ENCODE results near the gene ETS1. TPM values are rescaled to one million over a fixed set of nuclear protein-coding genes. Genes with fewer than 3 reads are reported as not detected.

Gene ETS1
- total RNA-seq, 1 experiment from 2014 or later: 3.7 TPM

GRCh38 chr11:128632141-128632791 lies 44.9 kb upstream of the ETS1 start:
- DNase-seq (ENCODE audit: low spot score): peak; percentile 50
- intact Hi-C loops (cut with micrococcal nuclease; ENCODE audit: unreplicated experiment): loop anchor here (10.0 kb wide), 1 partner anchor 203 kb away; no protein-coding TSS in a partner anchor
- Histone ChIP-seq H3K27ac (ENCODE audit: low read depth, low read length, poor library complexity, severe bottlenecking) (no peak overlapping the region), H3K4me3 (ENCODE audit: low read depth, low read length, poor library complexity, severe bottlenecking) (no peak overlapping the region), H3K9me3 (ENCODE audit: low read depth, low read length, poor library complexity, severe bottlenecking) (no peaks in the 10 kb centered on the region), H3K4me1 (ENCODE audit: insufficient read depth, low read length, poor library complexity, severe bottlenecking) (no peaks in the 10 kb centered on the region), H3K36me3 (ENCODE audit: insufficient read depth, low read length, poor library complexity, severe bottlenecking) (no peaks in the 10 kb centered on the region), H3K27me3 (replicated peaks; ENCODE audit: insufficient read depth, low read depth, low read length, poor library complexity) (peaks cover 32% of the 10 kb centered on the region)
- BruUV-seq (replicated peaks): no TSS peak
- TF ChIP-seq CTCF (conservative IDR thresholded peaks at IDR 0.05; ENCODE audit: low read depth, low read length) (peak; percentile 59), EZH2 (IDR thresholded peaks at IDR 0.05; ENCODE audit: borderline replicate concordance, low read depth, low read length, poor library complexity, severe bottlenecking) (no peak)
- ChIA-PET POLR2A (ENCODE audit: low non-redundant PET) (no interaction called here), CTCF (interaction anchor here (0.6 to 3.0 kb wide), 7 partner anchors 22 to 475 kb away, joined by 3 to 25 read pairs (median 5); no protein-coding TSS in a partner anchor)

- Histone ChIP-seq H3K27me3 (replicated peaks; ENCODE audit: insufficient read depth, low read depth, low read length, poor library complexity) (peaks cover 35% of the 10 kb centered on the region), H3K4me1 (ENCODE audit: insufficient read depth, low read length, poor library complexity, severe bottlenecking) (no peaks in the 10 kb centered on the region), H3K4me3 (ENCODE audit: low read depth, low read length, poor library complexity, severe bottlenecking) (no peak overlapping the region), H3K27ac (ENCODE audit: low read depth, low read length, poor library complexity, severe bottlenecking) (no peak overlapping the region), H3K9me3 (ENCODE audit: low read depth, low read length, poor library complexity, severe bottlenecking) (no peaks in the 10 kb centered on the region), H3K36me3 (ENCODE audit: insufficient read depth, low read length, poor library complexity, severe bottlenecking) (no peaks in the 10 kb centered on the region)
- CTCF ChIA-PET: interaction anchor here (1.0 to 3.0 kb wide), 4 partner anchors 11 to 473 kb away, joined by 3 to 25 read pairs (median 8); no protein-coding TSS in a partner anchor
- TF ChIP-seq EZH2 (IDR thresholded peaks at IDR 0.05; ENCODE audit: borderline replicate concordance, low read depth, low read length, poor library complexity, severe bottlenecking): no peak
- TF ChIP-seq CTCF (conservative IDR thresholded peaks at IDR 0.05; ENCODE audit: low read depth, low read length): peak; percentile 96
- POLR2A ChIA-PET (ENCODE audit: low non-redundant PET): no interaction called here
- no TSS peak for BruUV-seq (replicated peaks)
- DNase-seq (ENCODE audit: low spot score): peak; percentile 85
- intact Hi-C loops (cut with micrococcal nuclease; ENCODE audit: unreplicated experiment): loop anchor here (1.0 to 10.0 kb wide), 5 partner anchors 74 to 600 kb away; no protein-coding TSS in a partner anchor
Observed at GRCh38 chr11:128630367-128631230, 43.2 kb upstream of the ETS1 start.

- DNase-seq (ENCODE audit: low spot score): no peak
- ChIA-PET CTCF (interaction anchor here (1.0 to 3.0 kb wide), 4 partner anchors 10 to 472 kb away, joined by 3 to 25 read pairs (median 8); no protein-coding TSS in a partner anchor), POLR2A (ENCODE audit: low non-redundant PET) (no interaction called here)
- no peak for TF ChIP-seq CTCF (conservative IDR thresholded peaks at IDR 0.05; ENCODE audit: low read depth, low read length)
- TF ChIP-seq EZH2 (IDR thresholded peaks at IDR 0.05; ENCODE audit: borderline replicate concordance, low read depth, low read length, poor library complexity, severe bottlenecking): no peak
- intact Hi-C loops (cut with micrococcal nuclease; ENCODE audit: unreplicated experiment): loop anchor here (1.0 to 10.0 kb wide), 5 partner anchors 73 to 599 kb away; no protein-coding TSS in a partner anchor
- Histone ChIP-seq H3K36me3 (ENCODE audit: insufficient read depth, low read length, poor library complexity, severe bottlenecking) (no peaks in the 10 kb centered on the region), H3K9me3 (ENCODE audit: low read depth, low read length, poor library complexity, severe bottlenecking) (no peaks in the 10 kb centered on the region), H3K27ac (ENCODE audit: low read depth, low read length, poor library complexity, severe bottlenecking) (no peak overlapping the region), H3K4me3 (ENCODE audit: low read depth, low read length, poor library complexity, severe bottlenecking) (no peak overlapping the region), H3K4me1 (ENCODE audit: insufficient read depth, low read length, poor library complexity, severe bottlenecking) (no peaks in the 10 kb centered on the region), H3K27me3 (replicated peaks; ENCODE audit: insufficient read depth, low read depth, low read length, poor library complexity) (peaks cover 31% of the 10 kb centered on the region)
- no TSS peak for BruUV-seq (replicated peaks)
Observed at GRCh38 chr11:128629516-128630106, 42.3 kb upstream of the ETS1 start.

Data from A673 (cell line).